ENCODE data around the gene PIP5K1B. TPM values are rescaled to one million over a fixed set of nuclear protein-coding genes. Genes with fewer than 3 reads are reported as not detected.

The PIP5K1B gene
- total and polyA plus RNA-seq, 2 experiments from 2014 or later: 3.2 to 5.0 TPM

DNA sequence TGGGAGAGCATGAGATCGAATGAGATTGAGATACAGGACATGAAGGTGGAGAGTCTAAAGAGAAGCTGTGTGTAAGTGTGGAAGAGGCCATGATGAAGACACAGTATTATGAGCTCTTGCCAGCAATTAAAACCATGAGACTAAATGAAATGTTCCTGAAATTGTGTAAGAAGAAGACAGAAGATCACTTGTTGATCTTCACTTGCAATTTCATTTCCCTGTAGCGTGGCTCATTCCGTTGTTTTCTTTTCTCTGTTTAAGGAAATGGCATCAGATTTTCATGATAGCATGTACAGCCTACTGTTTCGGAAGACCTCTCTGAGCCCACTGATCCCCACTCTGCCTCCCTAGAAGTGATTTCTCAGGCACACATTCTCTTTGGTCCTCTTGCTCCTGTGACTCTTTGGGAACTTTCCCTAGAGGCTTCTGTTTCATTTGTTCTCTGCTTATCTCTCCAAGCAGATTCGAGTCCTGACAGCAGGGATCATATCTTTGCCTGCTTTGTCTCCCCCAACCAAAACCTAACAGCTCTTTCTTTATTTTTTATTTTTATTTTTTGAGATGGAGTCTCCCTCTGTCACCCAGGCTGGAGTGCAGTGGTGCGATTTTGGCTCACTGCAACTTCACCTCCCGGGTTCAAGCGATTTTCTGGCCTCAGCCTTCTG is 16.8 kb downstream of the PIP5K1B start:
- Histone ChIP-seq H3K27ac (no peak overlapping the region), H3K36me3 (no peaks in the 10 kb centered on the region), H3K4me1 (ENCODE audit: low read depth) (no peaks in the 10 kb centered on the region), H3K9me3 (ENCODE audit: low read depth) (no peaks in the 10 kb centered on the region), H3K27me3 (no peaks in the 10 kb centered on the region), H3K4me3 (no peak overlapping the region)
- TF ChIP-seq, protein P1, sequence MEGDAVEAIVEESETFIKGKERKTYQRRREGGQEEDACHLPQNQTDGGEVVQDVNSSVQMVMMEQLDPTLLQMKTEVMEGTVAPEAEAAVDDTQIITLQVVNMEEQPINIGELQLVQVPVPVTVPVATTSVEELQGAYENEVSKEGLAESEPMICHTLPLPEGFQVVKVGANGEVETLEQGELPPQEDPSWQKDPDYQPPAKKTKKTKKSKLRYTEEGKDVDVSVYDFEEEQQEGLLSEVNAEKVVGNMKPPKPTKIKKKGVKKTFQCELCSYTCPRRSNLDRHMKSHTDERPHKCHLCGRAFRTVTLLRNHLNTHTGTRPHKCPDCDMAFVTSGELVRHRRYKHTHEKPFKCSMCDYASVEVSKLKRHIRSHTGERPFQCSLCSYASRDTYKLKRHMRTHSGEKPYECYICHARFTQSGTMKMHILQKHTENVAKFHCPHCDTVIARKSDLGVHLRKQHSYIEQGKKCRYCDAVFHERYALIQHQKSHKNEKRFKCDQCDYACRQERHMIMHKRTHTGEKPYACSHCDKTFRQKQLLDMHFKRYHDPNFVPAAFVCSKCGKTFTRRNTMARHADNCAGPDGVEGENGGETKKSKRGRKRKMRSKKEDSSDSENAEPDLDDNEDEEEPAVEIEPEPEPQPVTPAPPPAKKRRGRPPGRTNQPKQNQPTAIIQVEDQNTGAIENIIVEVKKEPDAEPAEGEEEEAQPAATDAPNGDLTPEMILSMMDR (IDR thresholded peaks at IDR 0.05; ENCODE audit: low read depth, low read length): no peak
- DNase-seq (ENCODE audit: low read depth in 1 of 2, low spot score in 1 of 2): no peak

DNA sequence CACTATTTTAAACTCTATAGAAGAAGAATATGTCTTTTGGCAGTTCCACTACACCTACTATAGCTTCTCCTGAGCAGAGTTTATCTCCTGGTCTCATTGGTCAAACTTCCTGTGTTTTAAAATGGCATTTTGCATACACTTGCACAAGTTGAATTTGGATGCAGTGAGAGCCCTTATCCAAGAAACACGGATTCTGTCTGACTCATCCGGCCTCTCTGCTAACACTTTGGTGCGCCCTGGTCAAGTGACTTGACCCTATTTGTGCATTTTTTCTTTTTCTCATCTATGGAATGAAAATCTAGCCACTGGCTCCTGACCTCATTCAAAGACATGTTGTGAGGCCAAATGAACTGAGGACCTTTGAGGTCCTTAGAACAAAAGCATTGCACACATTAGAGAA is 20.0 kb downstream of the PIP5K1B start:
- no peaks in the 10 kb centered on the region for H3K36me3 ChIP-seq
- H3K9me3 ChIP-seq (ENCODE audit: low read depth): no peaks in the 10 kb centered on the region
- TF ChIP-seq, protein P1 (IDR thresholded peaks at IDR 0.05; ENCODE audit: low read depth, low read length): no peak
- no peaks in the 10 kb centered on the region for H3K27me3 ChIP-seq
- no peak overlapping the region for H3K27ac ChIP-seq
- H3K4me1 ChIP-seq (ENCODE audit: low read depth): no peaks in the 10 kb centered on the region
- H3K4me3 ChIP-seq: no peak overlapping the region
- DNase-seq (ENCODE audit: low read depth in 1 of 2, low spot score in 1 of 2): no peak

DNA sequence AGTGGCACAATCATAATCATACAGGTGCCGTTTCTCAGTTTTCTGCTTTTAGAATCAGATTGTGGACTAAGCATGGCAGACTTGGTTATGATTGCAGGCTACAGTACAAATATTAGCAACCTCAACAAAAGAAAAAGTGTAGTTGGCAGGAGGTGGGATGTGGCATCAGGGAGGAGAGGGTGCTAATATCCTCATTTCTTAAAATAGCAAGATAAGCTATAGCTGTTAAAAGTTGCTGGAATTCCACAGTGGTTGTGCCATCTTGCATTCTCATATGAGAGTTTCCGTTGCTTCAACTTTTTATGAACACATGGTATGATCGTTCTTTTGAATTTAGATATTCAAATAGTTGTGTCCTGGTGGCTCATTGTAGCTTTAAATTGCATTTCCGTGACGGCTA is 21.4 kb downstream of the PIP5K1B start:
- DNase-seq (ENCODE audit: low read depth in 1 of 2, low spot score in 1 of 2): no peak
- Histone ChIP-seq H3K4me1 (ENCODE audit: low read depth) (no peaks in the 10 kb centered on the region), H3K27me3 (no peaks in the 10 kb centered on the region), H3K9me3 (ENCODE audit: low read depth) (no peaks in the 10 kb centered on the region), H3K36me3 (no peaks in the 10 kb centered on the region), H3K27ac (no peak overlapping the region), H3K4me3 (no peak overlapping the region)
- TF ChIP-seq, protein P1 (IDR thresholded peaks at IDR 0.05; ENCODE audit: low read depth, low read length): no peak

DNA sequence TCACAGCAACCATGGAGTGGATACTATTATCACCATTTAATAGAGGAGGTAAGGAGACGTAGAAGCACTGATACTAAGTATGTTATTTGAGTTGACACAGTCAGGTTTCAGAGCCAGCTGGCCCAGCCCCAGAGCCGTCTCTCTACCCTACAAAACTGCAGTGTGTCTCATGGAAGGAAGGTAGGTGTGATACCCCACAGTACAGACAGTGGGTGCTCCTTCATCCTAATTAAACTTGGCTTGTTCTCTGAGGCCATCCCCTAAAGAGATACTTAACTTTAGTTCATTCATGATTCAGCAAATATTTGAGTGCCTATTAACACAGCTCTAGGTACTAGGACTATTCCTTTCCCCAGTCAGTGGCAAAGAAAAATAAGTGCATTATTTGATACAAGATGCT is 22.6 kb downstream of the PIP5K1B start:
- Histone ChIP-seq H3K27me3 (no peaks in the 10 kb centered on the region), H3K4me1 (ENCODE audit: low read depth) (no peaks in the 10 kb centered on the region), H3K27ac (no peak overlapping the region), H3K4me3 (no peak overlapping the region), H3K9me3 (ENCODE audit: low read depth) (no peaks in the 10 kb centered on the region), H3K36me3 (no peaks in the 10 kb centered on the region)
- TF ChIP-seq, protein P1 (IDR thresholded peaks at IDR 0.05; ENCODE audit: low read depth, low read length): no peak
- no peak for DNase-seq (ENCODE audit: low read depth in 1 of 2, low spot score in 1 of 2)

DNA sequence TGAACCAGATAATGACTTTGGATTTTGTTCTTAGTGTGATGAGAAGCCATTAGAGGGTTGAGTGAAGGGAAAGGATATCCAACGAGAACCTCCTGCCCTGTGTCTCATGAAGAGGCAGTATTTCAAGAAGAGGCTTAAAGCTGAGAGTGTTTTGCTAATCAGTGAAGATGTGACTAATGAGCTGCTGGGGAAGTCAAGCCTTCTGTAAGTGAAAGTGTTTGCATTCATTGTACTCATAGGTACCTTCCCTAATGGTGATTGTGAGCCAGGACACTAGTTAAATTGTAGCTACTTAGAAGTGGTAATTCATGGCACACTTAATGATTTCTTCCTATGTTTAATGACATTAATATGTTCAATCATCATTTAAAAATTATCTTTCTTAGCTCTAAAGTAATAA is 23.7 kb downstream of the PIP5K1B start:
- no peaks in the 10 kb centered on the region for H3K9me3 ChIP-seq (ENCODE audit: low read depth)
- no peak overlapping the region for H3K4me3 ChIP-seq
- no peaks in the 10 kb centered on the region for H3K27me3 ChIP-seq
- TF ChIP-seq, protein P1 (IDR thresholded peaks at IDR 0.05; ENCODE audit: low read depth, low read length): no peak
- no peaks in the 10 kb centered on the region for H3K36me3 ChIP-seq
- DNase-seq (ENCODE audit: low read depth in 1 of 2, low spot score in 1 of 2): no peak
- no peak overlapping the region for H3K27ac ChIP-seq
- no peaks in the 10 kb centered on the region for H3K4me1 ChIP-seq (ENCODE audit: low read depth)

Data from cardiac muscle cell (in vitro differentiated cells and primary cell).